ENCODE measurements around the gene ARHGAP26. TPM values are rescaled to one million over a fixed set of nuclear protein-coding genes. Genes with fewer than 3 reads are reported as not detected.
A peak's percentile ranks its signal among the peaks of the same experiment; 100 is the strongest.

ARHGAP26 gene
- total and polyA plus RNA-seq, 2 experiments from 2014 or later, result 9.5 to 16.8 TPM

DNA sequence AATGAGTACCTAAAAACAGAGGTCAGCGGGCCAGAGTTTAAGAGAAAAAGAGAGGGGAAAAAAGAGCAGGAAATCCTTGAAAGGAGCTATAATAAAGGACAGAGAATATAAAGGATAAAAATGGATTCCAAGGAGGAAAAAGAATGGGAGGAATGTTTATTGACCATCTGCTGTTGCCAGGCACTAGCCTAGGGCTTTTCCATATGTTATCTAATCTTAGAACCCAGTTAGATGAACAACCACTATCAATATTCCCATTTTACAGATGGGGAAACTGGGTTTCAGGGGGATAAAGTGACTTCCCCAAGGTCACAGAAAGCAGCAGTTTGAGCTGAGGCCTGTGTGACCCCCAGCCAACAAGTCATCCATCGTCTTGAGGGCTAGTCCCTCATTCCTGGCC lies 400.8 kb downstream of the ARHGAP26 start:
- ATAC-seq (no peak), DNase-seq (ENCODE audit: low spot score) (no peak)
- TF ChIP-seq CREB1 (CRISPR knock-in tag; IDR thresholded peaks at IDR 0.05; ENCODE audit: low read depth), result no peak
- TF ChIP-seq, protein P1, sequence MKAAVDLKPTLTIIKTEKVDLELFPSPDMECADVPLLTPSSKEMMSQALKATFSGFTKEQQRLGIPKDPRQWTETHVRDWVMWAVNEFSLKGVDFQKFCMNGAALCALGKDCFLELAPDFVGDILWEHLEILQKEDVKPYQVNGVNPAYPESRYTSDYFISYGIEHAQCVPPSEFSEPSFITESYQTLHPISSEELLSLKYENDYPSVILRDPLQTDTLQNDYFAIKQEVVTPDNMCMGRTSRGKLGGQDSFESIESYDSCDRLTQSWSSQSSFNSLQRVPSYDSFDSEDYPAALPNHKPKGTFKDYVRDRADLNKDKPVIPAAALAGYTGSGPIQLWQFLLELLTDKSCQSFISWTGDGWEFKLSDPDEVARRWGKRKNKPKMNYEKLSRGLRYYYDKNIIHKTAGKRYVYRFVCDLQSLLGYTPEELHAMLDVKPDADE (IDR thresholded peaks at IDR 0.05), result no peak
- no peak for TF ChIP-seq NANOG (IDR thresholded peaks at IDR 0.05; ENCODE audit: borderline replicate concordance)
- TF ChIP-seq EZH2phosphoT487 (IDR thresholded peaks at IDR 0.05; ENCODE audit: unreplicated experiment), result no peak
- TF ChIP-seq, protein P2, sequence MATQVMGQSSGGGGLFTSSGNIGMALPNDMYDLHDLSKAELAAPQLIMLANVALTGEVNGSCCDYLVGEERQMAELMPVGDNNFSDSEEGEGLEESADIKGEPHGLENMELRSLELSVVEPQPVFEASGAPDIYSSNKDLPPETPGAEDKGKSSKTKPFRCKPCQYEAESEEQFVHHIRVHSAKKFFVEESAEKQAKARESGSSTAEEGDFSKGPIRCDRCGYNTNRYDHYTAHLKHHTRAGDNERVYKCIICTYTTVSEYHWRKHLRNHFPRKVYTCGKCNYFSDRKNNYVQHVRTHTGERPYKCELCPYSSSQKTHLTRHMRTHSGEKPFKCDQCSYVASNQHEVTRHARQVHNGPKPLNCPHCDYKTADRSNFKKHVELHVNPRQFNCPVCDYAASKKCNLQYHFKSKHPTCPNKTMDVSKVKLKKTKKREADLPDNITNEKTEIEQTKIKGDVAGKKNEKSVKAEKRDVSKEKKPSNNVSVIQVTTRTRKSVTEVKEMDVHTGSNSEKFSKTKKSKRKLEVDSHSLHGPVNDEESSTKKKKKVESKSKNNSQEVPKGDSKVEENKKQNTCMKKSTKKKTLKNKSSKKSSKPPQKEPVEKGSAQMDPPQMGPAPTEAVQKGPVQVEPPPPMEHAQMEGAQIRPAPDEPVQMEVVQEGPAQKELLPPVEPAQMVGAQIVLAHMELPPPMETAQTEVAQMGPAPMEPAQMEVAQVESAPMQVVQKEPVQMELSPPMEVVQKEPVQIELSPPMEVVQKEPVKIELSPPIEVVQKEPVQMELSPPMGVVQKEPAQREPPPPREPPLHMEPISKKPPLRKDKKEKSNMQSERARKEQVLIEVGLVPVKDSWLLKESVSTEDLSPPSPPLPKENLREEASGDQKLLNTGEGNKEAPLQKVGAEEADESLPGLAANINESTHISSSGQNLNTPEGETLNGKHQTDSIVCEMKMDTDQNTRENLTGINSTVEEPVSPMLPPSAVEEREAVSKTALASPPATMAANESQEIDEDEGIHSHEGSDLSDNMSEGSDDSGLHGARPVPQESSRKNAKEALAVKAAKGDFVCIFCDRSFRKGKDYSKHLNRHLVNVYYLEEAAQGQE (IDR thresholded peaks at IDR 0.05; ENCODE audit: unreplicated experiment), result no peak
- no peak for TF ChIP-seq ZNF331 (CRISPR knock-in tag; IDR thresholded peaks at IDR 0.05; ENCODE audit: low read depth)
- no peak for TF ChIP-seq JUNB (IDR thresholded peaks at IDR 0.05; ENCODE audit: unreplicated experiment)
- TF ChIP-seq, protein P3, sequence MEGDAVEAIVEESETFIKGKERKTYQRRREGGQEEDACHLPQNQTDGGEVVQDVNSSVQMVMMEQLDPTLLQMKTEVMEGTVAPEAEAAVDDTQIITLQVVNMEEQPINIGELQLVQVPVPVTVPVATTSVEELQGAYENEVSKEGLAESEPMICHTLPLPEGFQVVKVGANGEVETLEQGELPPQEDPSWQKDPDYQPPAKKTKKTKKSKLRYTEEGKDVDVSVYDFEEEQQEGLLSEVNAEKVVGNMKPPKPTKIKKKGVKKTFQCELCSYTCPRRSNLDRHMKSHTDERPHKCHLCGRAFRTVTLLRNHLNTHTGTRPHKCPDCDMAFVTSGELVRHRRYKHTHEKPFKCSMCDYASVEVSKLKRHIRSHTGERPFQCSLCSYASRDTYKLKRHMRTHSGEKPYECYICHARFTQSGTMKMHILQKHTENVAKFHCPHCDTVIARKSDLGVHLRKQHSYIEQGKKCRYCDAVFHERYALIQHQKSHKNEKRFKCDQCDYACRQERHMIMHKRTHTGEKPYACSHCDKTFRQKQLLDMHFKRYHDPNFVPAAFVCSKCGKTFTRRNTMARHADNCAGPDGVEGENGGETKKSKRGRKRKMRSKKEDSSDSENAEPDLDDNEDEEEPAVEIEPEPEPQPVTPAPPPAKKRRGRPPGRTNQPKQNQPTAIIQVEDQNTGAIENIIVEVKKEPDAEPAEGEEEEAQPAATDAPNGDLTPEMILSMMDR (conservative IDR thresholded peaks at IDR 0.05; ENCODE audit: low read depth in 2 of 2), result no peak
- no peak for TF ChIP-seq EZH2 (IDR thresholded peaks at IDR 0.05; ENCODE audit: low read depth, unreplicated experiment)
- TF ChIP-seq POLR2AphosphoS5 (IDR thresholded peaks at IDR 0.05; ENCODE audit: low read depth), result no peak
- TF ChIP-seq, protein P4, sequence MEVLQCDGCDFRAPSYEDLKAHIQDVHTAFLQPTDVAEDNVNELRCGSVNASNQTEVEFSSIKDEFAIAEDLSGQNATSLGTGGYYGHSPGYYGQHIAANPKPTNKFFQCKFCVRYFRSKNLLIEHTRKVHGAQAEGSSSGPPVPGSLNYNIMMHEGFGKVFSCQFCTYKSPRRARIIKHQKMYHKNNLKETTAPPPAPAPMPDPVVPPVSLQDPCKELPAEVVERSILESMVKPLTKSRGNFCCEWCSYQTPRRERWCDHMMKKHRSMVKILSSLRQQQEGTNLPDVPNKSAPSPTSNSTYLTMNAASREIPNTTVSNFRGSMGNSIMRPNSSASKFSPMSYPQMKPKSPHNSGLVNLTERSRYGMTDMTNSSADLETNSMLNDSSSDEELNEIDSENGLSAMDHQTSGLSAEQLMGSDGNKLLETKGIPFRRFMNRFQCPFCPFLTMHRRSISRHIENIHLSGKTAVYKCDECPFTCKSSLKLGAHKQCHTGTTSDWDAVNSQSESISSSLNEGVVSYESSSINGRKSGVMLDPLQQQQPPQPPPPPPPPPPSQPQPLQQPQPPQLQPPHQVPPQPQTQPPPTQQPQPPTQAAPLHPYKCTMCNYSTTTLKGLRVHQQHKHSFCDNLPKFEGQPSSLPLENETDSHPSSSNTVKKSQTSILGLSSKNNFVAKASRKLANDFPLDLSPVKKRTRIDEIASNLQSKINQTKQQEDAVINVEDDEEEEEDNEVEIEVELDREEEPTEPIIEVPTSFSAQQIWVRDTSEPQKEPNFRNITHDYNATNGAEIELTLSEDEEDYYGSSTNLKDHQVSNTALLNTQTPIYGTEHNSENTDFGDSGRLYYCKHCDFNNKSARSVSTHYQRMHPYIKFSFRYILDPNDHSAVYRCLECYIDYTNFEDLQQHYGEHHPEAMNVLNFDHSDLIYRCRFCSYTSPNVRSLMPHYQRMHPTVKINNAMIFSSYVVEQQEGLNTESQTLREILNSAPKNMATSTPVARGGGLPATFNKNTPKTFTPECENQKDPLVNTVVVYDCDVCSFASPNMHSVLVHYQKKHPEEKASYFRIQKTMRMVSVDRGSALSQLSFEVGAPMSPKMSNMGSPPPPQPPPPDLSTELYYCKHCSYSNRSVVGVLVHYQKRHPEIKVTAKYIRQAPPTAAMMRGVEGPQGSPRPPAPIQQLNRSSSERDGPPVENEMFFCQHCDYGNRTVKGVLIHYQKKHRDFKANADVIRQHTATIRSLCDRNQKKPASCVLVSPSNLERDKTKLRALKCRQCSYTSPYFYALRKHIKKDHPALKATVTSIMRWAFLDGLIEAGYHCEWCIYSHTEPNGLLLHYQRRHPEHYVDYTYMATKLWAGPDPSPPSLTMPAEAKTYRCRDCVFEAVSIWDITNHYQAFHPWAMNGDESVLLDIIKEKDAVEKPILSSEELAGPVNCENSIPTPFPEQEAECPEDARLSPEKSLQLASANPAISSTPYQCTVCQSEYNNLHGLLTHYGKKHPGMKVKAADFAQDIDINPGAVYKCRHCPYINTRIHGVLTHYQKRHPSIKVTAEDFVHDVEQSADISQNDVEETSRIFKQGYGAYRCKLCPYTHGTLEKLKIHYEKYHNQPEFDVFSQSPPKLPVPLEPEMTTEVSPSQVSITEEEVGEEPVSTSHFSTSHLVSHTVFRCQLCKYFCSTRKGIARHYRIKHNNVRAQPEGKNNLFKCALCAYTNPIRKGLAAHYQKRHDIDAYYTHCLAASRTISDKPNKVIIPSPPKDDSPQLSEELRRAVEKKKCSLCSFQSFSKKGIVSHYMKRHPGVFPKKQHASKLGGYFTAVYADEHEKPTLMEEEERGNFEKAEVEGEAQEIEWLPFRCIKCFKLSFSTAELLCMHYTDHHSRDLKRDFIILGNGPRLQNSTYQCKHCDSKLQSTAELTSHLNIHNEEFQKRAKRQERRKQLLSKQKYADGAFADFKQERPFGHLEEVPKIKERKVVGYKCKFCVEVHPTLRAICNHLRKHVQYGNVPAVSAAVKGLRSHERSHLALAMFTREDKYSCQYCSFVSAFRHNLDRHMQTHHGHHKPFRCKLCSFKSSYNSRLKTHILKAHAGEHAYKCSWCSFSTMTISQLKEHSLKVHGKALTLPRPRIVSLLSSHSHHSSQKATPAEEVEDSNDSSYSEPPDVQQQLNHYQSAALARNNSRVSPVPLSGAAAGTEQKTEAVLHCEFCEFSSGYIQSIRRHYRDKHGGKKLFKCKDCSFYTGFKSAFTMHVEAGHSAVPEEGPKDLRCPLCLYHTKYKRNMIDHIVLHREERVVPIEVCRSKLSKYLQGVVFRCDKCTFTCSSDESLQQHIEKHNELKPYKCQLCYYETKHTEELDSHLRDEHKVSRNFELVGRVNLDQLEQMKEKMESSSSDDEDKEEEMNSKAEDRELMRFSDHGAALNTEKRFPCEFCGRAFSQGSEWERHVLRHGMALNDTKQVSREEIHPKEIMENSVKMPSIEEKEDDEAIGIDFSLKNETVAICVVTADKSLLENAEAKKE (CRISPR knock-in tag; IDR thresholded peaks at IDR 0.05), result no peak
- peaks cover 41% of the 10 kb centered on the region for H3K4me1 Mint-ChIP-seq
- Histone ChIP-seq H3K27me3 (ENCODE audit: insufficient read depth) (no peaks in the 10 kb centered on the region), H3K79me2 (replicated peaks; ENCODE audit: insufficient read depth) (no peaks in the 10 kb centered on the region), H2AFZ (no peak overlapping the region), H3K9me2 (ENCODE audit: insufficient read depth) (peaks cover 9% of the 10 kb centered on the region; the same call in 1 of the 2 replicates), H3K4me1 (ENCODE audit: insufficient read depth) (peaks cover 22% of the 10 kb centered on the region; the same call in 1 of the 2 replicates), H3F3A (replicated peaks; ENCODE audit: low read depth) (no peaks in the 10 kb centered on the region), H3K4me2 (no peak overlapping the region), H4K20me1 (replicated peaks; ENCODE audit: insufficient read depth) (no peaks in the 10 kb centered on the region), H3K27ac (ENCODE audit: low read depth) (no peak overlapping the region), H3K36me3 (ENCODE audit: insufficient read depth) (no peaks in the 10 kb centered on the region), H3K4me3 (no peak overlapping the region)
- no peak overlapping the region for H3K4me3 Mint-ChIP-seq
- no peaks in the 10 kb centered on the region for H3K36me3 Mint-ChIP-seq (ENCODE audit: low read depth)
- no peaks in the 10 kb centered on the region for H3K9me3 Mint-ChIP-seq
- peak overlapping the region; percentile 68; the same call in 1 of the 2 replicates for H3K27ac Mint-ChIP-seq
- H3K27me3 Mint-ChIP-seq (ENCODE audit: insufficient read depth, low read depth, poor library complexity), result no peaks in the 10 kb centered on the region

Data from GM23338 (cell line).